Caco-2 (cell line): ENCODE data around the gene DHPS. TPM values are rescaled to one million over a fixed set of nuclear protein-coding genes. Genes with fewer than 3 reads are reported as not detected.

Source experiments
- BruUV-seq: library from RNA; stranded (reverse); fragments of 400-500 nt; replicated peaks from 2 replicates; lab custom pipeline; 2021; lab: Mats Ljungman, UMichigan
- CTCF ChIA-PET: fragments of 300-600 bp; sonication (Branson Sonifier 250); formaldehyde crosslinking; loops from one replicate; lab custom pipeline; 2022; ENCODE audit warnings: antibody characterized with exemption; lab: Charles Lee
- POLR2A ChIA-PET: fragments of 300-600 bp; sonication (Branson Sonifier 250); formaldehyde crosslinking; loops from one replicate; lab custom pipeline; 2022; ENCODE audit warnings: antibody characterized with exemption; lab: Charles Lee
- DNase-seq, 2 experiments: peaks; one replicate each; pipeline versions ENCODE4 v3.0.0 to v3.0.0-alpha.2; 2020 to 2022
- H3K27me3 ChIP-seq: replicated peaks from 2 replicates; pipeline ENCODE4 v1.6.0; 2011; ENCODE audit warnings: low read length; ENCODE audit not compliant: control insufficient read depth, insufficient read depth
- H3K36me3 ChIP-seq: 2 replicates; pipeline ENCODE4 v1.5.1; 2011; ENCODE audit warnings: low read length; ENCODE audit not compliant: control insufficient read depth, insufficient read depth
- H3K4me1 ChIP-seq: fragments of 250-450 bp; sonication (Bioruptor Pico); 2 replicates; pipeline ENCODE4 v1.5.1; 2020; ENCODE audit warnings: mild to moderate bottlenecking
- H3K4me3 ChIP-seq: 2 replicates; pipeline ENCODE4 v1.5.1; 2011; ENCODE audit warnings: low read depth, mild to moderate bottlenecking, control low read depth, low read length
- H3K9me3 ChIP-seq: fragments of 250-450 bp; sonication (Bioruptor Pico); 2 replicates; pipeline ENCODE4 v1.5.1; 2020; ENCODE audit warnings: mild to moderate bottlenecking, moderate library complexity
- H3K27ac Mint-ChIP-seq: one replicate; pipeline ENCODE4 v1.8.0; 2022; ENCODE audit warnings: mixed read lengths; ENCODE audit not compliant: unreplicated experiment
- H3K27me3 Mint-ChIP-seq: one replicate; pipeline ENCODE4 v1.8.0; 2022; ENCODE audit warnings: mixed read lengths; ENCODE audit not compliant: insufficient read depth, unreplicated experiment
- H3K36me3 Mint-ChIP-seq: one replicate; pipeline ENCODE4 v1.8.0; 2022; ENCODE audit warnings: mild to moderate bottlenecking, mixed read lengths; ENCODE audit not compliant: insufficient read depth, unreplicated experiment
- H3K4me1 Mint-ChIP-seq: one replicate; pipeline ENCODE4 v1.8.0; 2022; ENCODE audit warnings: low read depth, mixed read lengths; ENCODE audit not compliant: unreplicated experiment
- H3K4me3 Mint-ChIP-seq: one replicate; pipeline ENCODE4 v1.8.0; 2022; ENCODE audit warnings: mild to moderate bottlenecking, moderate library complexity, mixed read lengths; ENCODE audit not compliant: unreplicated experiment
- H3K9me3 Mint-ChIP-seq: one replicate; pipeline ENCODE4 v1.8.0; 2022; ENCODE audit warnings: mixed read lengths; ENCODE audit not compliant: unreplicated experiment
- CTCF ChIP-seq, 2 experiments: fragments of 200-600 bp in 1 of 2; IDR thresholded peaks; 1 replicate in 1 of 2; 2 replicates in 1 of 2; pipeline versions ENCODE4 v1.5.1 to v1.8.0; 2011 to 2022; ENCODE audit warnings: antibody characterized with exemption in 1 of 2, control low read depth in 1 of 2, inconsistent platforms in 1 of 2, low read depth in 1 of 2, low read length in 1 of 2, mild to moderate bottlenecking in 1 of 2, moderate library complexity in 1 of 2; ENCODE audit not compliant: insufficient read depth in 1 of 2, severe bottlenecking in 1 of 2, unreplicated experiment in 1 of 2
- intact Hi-C: fragments of 100-400 bp; cut with micrococcal nuclease; formaldehyde crosslinking; loops from one replicate; pipeline ENCODE4 v1.10.0; 2022; ENCODE audit not compliant: unreplicated experiment
- total RNA-seq: library from RNA; stranded (reverse); gene quantifications from 2 replicates; pipeline ENCODE4 v1.2.3, GENCODE V29; 2022

DHPS gene
- total RNA-seq, 1 experiment from 2014 or later = 76.4 TPM

- no peaks in the 10 kb centered on the region for H3K4me1 Mint-ChIP-seq
- H3K9me3 Mint-ChIP-seq = peaks cover 17% of the 10 kb centered on the region
- no peak overlapping the region for H3K4me3 Mint-ChIP-seq
- no peaks in the 10 kb centered on the region for H3K4me1 ChIP-seq
- H3K27ac Mint-ChIP-seq = no peak overlapping the region
- ChIA-PET CTCF (no interaction called here), POLR2A (no interaction called here)
- H3K36me3 Mint-ChIP-seq = peaks cover 76% of the 10 kb centered on the region
- H3K27me3 Mint-ChIP-seq = no peaks in the 10 kb centered on the region
- H3K27me3 ChIP-seq = no peaks in the 10 kb centered on the region
- intact Hi-C loops = no loop called here
- DNase-seq = no peak
- no peak for TF ChIP-seq CTCF (IDR thresholded peaks at IDR 0.05; ENCODE audit: insufficient read depth in 1 of 2, low read depth in 1 of 2, low read length in 1 of 2, severe bottlenecking in 1 of 2, unreplicated experiment in 1 of 2)
- peaks cover 40% of the 10 kb centered on the region for H3K9me3 ChIP-seq
- peaks cover 2% of the 10 kb centered on the region for H3K36me3 ChIP-seq
- H3K4me3 ChIP-seq = no peak overlapping the region
- no TSS peak for BruUV-seq
These were observed 54.7 kb downstream of the DHPS start for GRCh38 chr19:12626958-12627357.

Other genes with a start within 250 kb of the DHPS start
- 5.1 and 6.1 TPM in 2 replicates for gene ZNF443, start 240.9 kb downstream of the DHPS start, total RNA-seq
- gene ZNF709, start 197.1 kb downstream of the DHPS start, total RNA-seq = 1.7 and 2.4 TPM in 2 replicates
- gene ZNF564, start 130.4 kb downstream of the DHPS start, total RNA-seq = 11.1 and 11.6 TPM in 2 replicates
- gene ZNF490, start 71.1 kb downstream of the DHPS start, total RNA-seq = 6.1 and 6.3 TPM in 2 replicates
- 15.2 and 18.9 TPM in 2 replicates for gene ZNF791, start 71.0 kb downstream of the DHPS start, total RNA-seq
- gene MAN2B1, start 15.1 kb downstream of the DHPS start, total RNA-seq = 70.5 and 88.9 TPM in 2 replicates
- gene WDR83, start 15.1 kb downstream of the DHPS start, total RNA-seq = 17.5 and 20.4 TPM in 2 replicates
- gene GNG14, start 6.1 kb upstream of the DHPS start, total RNA-seq = 0.91 TPM in 1 of 2 replicates, not detected in the other
- 8.3 and 10.6 TPM in 2 replicates for gene FBXW9, start 14.8 kb upstream of the DHPS start, total RNA-seq
- gene TNPO2, start 42.1 kb upstream of the DHPS start, total RNA-seq = 87.8 and 106 TPM in 2 replicates
- gene TRIR, start 52.8 kb upstream of the DHPS start, total RNA-seq = 164 and 169 TPM in 2 replicates
- 55.0 and 57.1 TPM in 2 replicates for gene GET3, start 55.6 kb upstream of the DHPS start, total RNA-seq
- gene BEST2, start 69.9 kb upstream of the DHPS start, total RNA-seq = 0.27 TPM in 1 of 2 replicates, not detected in the other
- 74.2 and 80.4 TPM in 2 replicates for gene HOOK2, start 93.7 kb upstream of the DHPS start, total RNA-seq
- gene JUNB, start 109.6 kb upstream of the DHPS start, total RNA-seq = 16.4 and 19.4 TPM in 2 replicates
- gene PRDX2, start 119.9 kb upstream of the DHPS start, total RNA-seq = 265 and 285 TPM in 2 replicates
- 23.9 and 25.9 TPM in 2 replicates for gene THSD8, start 120.2 kb upstream of the DHPS start, total RNA-seq
- gene RNASEH2A, start 124.7 kb upstream of the DHPS start, total RNA-seq = 30.9 and 37.6 TPM in 2 replicates
- not detected in 2 replicates for gene RTBDN, start 152.7 kb upstream of the DHPS start, total RNA-seq
- 0.79 and 0.91 TPM in 2 replicates for gene MAST1, start 156.6 kb upstream of the DHPS start, total RNA-seq
- gene DNASE2, start 199.6 kb upstream of the DHPS start, total RNA-seq = 3.6 and 3.8 TPM in 2 replicates
- not detected in 2 replicates for gene KLF1, start 205.3 kb upstream of the DHPS start, total RNA-seq
- gene GCDH, start 209.3 kb upstream of the DHPS start, total RNA-seq = 31.4 and 32.4 TPM in 2 replicates
- gene SYCE2, start 237.4 kb upstream of the DHPS start, total RNA-seq = 2.0 and 2.3 TPM in 2 replicates